ENCODE results near the gene KMT5B.
"Not testable (repeated sequence)": the region's sequence is repeated elsewhere in the genome, so short reads cannot be mapped to it uniquely, and the experiment has no call there.

- not testable (repeated sequence) for TF ChIP-seq CTCF, POLR2A (IDR thresholded peaks at IDR 0.05)
Measured at GRCh38 chr11:68243847-68244246, 30.8 kb upstream of the KMT5B start.
